GM10248 (cell line): ENCODE results near the gene TERB1.

Experiments used
- CTCF ChIA-PET: fragments of 300-600 bp; sonication (Branson Sonifier 250); formaldehyde crosslinking; extraction: SDS; loops from one replicate; lab custom pipeline; 2021; ENCODE audit warnings: antibody characterized with exemption; lab: Yijun Ruan, JAX
- POLR2A ChIA-PET: fragments of 350-650 bp; sonication (Branson Sonifier 250); formaldehyde crosslinking; extraction: SDS; loops from one replicate; lab custom pipeline; 2020; ENCODE audit warnings: antibody characterized with exemption; lab: Yijun Ruan, JAX
- DNase-seq: peaks from one replicate; pipeline ENCODE4 v3.0.0; 2012; ENCODE audit errors: extremely low spot score
- TF ChIP-seq, protein P1 (sequence below): IDR thresholded peaks from 2 replicates; pipeline ENCODE4 v1.5.1; 2012; ENCODE audit warnings: mild to moderate bottlenecking, low read depth; ENCODE audit errors: extremely low read depth, missing control alignments, control extremely low read depth

TERB1 gene

DNA sequence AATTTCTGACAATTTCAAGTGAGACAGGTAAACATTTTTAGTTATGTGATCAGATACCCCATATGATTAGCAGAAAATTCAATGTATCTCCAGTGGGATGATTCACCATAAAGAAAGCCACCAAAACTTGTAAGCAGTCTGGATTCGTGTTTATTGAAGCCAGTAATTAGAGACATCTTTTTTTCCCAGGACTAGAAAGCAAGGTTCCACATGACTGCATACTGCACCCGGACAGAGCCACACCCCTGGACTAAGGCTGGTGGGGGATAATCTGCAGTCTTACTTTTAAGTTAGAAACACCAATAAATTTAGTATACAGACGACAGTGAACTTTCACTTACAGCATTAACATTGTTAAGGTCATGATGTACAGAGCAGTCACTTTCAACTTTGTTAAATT is 80.6 kb downstream of the TERB1 start:
- ChIA-PET CTCF (interaction anchor here (1.0 kb wide), 1 partner anchor 70 kb away, joined by 3 read pairs; no protein-coding TSS in a partner anchor), POLR2A (no interaction called here)
- TF ChIP-seq, protein P1, sequence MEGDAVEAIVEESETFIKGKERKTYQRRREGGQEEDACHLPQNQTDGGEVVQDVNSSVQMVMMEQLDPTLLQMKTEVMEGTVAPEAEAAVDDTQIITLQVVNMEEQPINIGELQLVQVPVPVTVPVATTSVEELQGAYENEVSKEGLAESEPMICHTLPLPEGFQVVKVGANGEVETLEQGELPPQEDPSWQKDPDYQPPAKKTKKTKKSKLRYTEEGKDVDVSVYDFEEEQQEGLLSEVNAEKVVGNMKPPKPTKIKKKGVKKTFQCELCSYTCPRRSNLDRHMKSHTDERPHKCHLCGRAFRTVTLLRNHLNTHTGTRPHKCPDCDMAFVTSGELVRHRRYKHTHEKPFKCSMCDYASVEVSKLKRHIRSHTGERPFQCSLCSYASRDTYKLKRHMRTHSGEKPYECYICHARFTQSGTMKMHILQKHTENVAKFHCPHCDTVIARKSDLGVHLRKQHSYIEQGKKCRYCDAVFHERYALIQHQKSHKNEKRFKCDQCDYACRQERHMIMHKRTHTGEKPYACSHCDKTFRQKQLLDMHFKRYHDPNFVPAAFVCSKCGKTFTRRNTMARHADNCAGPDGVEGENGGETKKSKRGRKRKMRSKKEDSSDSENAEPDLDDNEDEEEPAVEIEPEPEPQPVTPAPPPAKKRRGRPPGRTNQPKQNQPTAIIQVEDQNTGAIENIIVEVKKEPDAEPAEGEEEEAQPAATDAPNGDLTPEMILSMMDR: no peak
- DNase-seq: no peak

DNA sequence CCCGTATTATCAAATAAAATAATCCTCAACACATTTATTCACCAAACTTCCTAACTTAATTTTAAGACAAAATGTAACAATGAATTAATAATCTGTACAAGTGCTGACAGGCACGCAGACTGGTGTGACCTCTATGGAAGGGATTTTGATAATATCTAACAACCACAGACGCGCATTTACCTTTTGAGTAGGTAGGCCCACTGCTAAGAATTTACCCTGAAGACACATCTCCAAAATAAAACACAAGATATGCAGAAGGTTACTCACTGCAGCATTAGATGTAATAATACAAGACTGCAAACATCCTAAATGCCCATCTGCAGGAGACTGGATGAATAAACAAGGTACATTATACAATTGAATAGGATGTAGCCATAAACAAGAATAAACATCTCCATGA is 82.1 kb downstream of the TERB1 start:
- ChIA-PET POLR2A (no interaction called here), CTCF (no interaction called here)
- TF ChIP-seq, protein P1: no peak
- DNase-seq: no peak

- DNase-seq: no peak
- POLR2A ChIA-PET: no interaction called here
- TF ChIP-seq, protein P1: no peak
- CTCF ChIA-PET: interaction anchor here (0.9 kb wide), 1 partner anchor 18 kb away, joined by 3 read pairs; no protein-coding TSS in a partner anchor
Observed at GRCh38 chr16:66717776-66718175, 83.6 kb downstream of the TERB1 start.

GRCh38 chr16:66717112-66717675 is 84.2 kb downstream of the TERB1 start:
- no peak for DNase-seq
- TF ChIP-seq, protein P1: peak; percentile 26
- CTCF ChIA-PET: no interaction called here
- POLR2A ChIA-PET: interaction anchor here (0.7 kb wide), 1 partner anchor 1232 kb away, joined by 6 read pairs; no protein-coding TSS in a partner anchor

DNA sequence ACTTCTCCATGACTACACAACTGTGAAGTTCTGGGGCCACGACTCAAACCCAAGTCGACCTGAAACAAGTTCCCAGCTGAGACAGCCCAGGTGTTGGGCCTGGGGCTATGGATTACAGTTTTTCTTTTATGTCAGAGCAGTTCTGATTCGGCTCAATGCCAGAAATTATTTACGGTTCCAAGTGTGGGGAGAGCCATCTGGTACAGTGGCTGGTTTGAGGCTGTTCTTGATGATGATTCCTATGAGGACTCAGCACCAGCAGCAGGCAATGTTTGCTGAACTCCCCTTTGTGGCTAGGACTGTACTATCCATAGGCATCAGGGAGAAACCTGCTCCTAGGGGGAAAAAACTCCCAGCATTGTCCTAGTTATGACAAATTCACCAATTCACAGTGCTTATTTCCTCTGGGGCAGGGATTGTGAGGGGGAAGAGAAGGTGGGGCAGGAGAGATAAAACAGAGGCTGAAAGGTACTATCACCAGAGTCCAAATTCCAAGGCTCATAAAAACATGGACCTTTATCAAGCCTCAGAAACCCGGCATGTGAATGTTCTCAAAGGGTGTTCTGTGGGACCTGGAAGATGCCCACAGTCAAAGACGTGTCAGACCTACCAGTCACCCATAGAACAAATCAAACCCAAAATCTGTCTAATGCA is 86.6 kb downstream of the TERB1 start:
- CTCF ChIA-PET: interaction anchor here (0.9 to 1.3 kb wide), 3 partner anchors 11 to 64 kb away, joined by 3 to 9 read pairs (median 4); no protein-coding TSS in a partner anchor
- no peak for DNase-seq
- TF ChIP-seq, protein P1: no peak
- POLR2A ChIA-PET: no interaction called here

DNA sequence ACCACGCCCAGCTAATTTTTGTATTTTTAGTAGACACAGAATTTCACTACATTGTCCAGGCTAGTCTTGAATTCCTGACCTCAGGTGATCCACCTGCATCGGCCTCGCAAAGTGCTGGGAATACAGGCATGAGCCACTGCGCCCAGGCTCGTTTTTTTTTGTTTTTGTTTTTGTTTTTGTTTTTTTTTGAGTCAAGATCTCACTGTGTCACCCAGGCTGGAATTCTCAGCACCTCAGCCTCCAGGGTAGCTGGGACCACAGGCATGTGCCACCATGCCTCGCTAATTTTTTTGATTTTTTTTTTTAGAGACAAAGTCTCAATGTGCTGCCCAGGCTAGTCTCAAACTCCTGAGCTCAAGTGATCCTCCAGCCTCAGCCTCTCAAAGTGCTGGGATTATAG is 87.3 kb downstream of the TERB1 start:
- DNase-seq: no peak
- ChIA-PET CTCF (no interaction called here), POLR2A (no interaction called here)
- TF ChIP-seq, protein P1: no peak
